ENCODE results near the gene ZC3H7A.
"Not testable (repeated sequence)": the region's sequence is repeated elsewhere in the genome, so short reads cannot be mapped to it uniquely, and the experiment has no call there.

ZC3H7A gene

DNA sequence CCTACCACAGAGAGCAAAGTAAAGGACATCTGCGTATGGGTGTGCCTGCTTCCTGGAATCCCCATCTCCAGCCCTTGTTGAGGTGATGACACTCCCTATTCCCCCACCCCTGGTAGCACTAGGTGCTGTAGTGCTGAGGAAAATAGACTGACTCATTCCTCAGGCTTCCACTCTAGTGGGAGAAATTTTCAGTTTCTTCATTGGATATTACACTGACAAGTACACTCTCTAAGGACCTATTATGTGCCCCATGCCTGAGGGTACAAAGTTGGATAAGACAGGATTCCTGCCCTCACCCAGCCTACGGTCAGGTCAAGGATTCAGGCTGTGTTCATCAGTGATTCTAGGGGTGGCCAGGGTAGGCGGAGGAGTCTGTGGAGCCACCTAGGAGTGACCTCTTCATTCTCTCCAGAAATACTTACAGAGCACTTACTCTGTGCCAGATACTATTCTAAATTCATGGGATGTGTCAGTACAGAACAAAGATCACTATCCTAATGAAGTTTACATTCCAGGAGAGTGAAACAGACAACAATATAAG lies 4.5 kb upstream of the ZC3H7A start:
- DNase-seq (ENCODE audit: low read depth in 1 of 2, low spot score in 1 of 2) = no peak

DNA sequence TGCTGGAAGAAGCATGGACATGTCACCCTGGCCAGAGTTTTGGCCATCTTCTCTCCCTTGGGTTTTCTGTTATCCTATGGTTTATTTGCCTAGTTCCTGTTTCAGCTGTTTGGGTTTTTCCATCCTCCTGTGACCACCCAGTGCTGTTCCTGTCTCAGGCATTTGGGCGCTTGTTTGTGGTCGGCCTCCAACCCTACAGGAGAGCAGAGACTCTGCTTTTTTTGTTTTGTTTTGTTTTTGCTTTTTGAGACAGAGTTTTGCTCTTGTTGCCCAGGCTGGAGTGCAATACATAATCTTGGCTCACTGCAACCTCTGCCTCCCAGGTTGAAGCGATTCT lies 3.3 kb upstream of the ZC3H7A start:
- DNase-seq (ENCODE audit: low read depth in 1 of 2, low spot score in 1 of 2) = no peak

DNA sequence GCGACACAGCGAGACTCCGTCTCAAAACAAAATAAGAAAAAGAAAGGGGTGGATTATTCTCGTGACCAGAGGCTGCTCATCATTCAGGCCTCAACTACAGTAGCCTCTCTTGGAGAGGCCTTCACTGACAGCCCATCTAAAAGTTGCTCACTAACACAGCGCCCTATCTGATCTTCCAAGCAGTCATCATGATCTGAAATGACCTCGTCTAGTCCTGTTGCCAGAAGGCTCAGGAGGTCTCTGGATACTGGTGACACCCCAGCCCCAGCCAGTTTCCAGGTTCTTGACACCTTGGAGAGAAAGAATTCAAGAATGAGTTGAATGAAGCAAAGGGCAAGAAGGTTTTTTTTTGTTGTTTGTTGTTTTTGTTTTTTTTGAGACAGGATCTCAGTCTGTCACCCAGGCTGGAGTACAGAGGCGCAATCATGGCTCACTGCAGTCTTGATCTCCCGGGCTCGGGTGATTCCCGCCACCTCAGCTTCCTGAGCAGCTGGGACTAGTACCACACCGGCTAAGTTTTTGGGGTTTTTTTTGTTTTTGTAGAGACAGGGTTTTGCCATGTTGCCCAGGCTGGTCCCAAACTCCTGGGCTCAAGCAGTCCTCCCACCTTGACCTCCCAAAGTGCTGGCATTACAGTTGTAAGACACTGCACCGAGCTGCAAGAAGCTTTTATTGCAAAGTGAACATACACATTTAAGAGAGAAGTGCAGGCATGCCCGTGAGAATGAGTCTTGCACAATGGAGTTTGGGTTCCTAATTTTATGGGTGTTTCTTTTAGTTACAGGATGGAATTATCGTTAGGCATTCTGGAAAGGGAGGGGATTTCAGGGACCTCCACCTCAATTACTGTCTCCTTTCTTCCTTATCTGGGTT lies 2.7 kb upstream of the ZC3H7A start:
- DNase-seq (ENCODE audit: low read depth in 1 of 2, low spot score in 1 of 2) = no peak

DNA sequence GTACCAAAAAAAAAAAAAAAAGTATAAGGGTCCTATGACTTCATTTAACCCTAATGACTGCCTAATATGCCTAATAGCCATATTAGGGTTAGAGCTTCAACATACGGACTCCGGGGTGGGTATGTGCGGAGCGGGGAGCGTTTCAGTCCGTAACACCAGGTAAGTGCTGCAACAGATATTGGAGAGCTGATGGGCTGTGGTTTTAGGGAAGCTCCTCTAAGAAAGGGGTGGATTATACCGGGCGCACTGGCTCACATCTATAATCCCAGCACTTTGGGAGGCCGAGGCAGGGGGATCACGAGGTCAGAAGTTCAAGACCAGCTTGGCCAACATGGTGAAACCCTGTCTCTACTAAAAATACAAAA lies 1.9 kb upstream of the ZC3H7A start:
- DNase-seq (ENCODE audit: low read depth in 1 of 2, low spot score in 1 of 2) = no peak

DNA sequence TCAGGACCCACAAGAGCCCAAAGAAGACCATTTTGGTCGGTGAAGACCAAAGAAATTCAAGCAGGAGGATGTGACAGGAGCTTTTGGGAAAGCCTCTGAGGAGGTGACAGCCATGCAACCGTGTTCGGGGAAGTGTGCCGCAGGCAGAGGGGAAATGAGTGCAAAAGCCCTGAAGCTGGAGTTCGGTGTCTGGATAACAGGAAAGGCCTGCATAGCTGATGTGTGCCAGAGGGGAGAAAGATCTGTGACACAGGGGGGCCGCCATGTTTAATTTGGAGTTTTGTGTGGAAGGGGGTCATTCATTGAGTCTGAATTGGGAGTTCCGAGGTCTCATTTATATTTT lies 870 bp upstream of the ZC3H7A start:
- no peak for DNase-seq (ENCODE audit: low read depth in 1 of 2, low spot score in 1 of 2)

DNA sequence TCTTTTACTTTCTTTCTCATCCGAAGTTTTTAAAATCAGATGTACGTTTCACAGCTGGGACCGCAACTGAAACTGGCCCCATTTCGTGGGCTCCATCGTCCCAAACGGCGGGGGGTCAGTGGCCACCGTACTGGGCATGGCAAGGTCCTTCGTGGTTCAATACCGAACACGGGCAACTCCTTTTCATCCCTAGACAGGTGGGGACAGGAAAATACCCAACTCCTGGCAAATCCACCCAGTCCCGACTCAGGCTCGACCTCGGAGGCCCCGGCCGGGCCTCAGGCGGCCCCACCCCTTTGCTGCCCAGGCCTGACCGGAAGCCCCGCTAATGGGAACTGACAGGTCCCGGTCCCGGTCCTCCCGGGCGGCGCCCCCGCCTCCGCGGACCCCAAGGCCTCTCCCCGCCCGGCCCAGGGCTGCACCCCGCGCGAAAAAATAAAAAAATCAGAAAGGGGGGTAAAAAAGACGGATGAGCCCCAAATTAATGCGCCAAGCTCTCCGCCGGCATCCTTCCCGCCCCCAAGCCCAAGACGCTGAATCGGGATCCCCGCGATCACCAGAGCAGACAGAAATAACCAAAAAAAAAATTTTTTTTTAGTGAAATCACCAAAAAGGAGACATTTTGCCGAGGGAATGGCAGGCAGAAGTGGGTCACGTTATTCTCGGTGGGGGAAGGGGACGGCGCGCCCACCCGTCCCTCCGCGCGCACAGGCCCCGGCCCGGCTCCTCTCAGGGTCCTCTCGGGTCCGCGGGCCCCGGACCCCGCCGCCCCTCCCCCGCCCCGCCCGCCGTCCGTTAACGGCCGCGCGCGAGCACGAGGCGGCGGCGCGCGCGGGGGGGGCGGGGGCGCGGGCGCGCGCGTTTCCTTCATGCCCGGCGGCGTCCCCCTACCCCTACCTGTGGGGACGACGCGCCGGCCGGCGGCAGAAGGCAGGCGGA lies 562 bp downstream of the ZC3H7A start:
- peak in 1 of 2 donors; percentile 25 for DNase-seq (ENCODE audit: low read depth in 1 of 2, low spot score in 1 of 2)

DNA sequence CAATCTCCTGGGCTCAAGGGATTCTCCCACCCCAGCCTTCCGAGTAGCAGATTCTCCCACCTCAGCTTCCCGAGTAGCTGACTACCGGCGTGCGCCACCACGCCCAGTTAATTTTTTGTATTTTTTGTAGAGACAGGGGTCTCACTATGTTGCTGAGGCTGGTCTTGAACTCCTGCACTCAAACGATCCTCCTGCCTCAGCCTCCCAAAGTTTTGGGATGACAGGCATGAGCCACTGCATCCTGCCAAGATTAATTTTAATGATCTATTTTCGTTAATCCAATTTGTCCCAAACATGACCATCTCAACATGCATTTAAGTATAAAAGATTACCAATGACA lies 1.2 kb downstream of the ZC3H7A start:
- no peak for DNase-seq (ENCODE audit: low read depth in 1 of 2, low spot score in 1 of 2)

DNA sequence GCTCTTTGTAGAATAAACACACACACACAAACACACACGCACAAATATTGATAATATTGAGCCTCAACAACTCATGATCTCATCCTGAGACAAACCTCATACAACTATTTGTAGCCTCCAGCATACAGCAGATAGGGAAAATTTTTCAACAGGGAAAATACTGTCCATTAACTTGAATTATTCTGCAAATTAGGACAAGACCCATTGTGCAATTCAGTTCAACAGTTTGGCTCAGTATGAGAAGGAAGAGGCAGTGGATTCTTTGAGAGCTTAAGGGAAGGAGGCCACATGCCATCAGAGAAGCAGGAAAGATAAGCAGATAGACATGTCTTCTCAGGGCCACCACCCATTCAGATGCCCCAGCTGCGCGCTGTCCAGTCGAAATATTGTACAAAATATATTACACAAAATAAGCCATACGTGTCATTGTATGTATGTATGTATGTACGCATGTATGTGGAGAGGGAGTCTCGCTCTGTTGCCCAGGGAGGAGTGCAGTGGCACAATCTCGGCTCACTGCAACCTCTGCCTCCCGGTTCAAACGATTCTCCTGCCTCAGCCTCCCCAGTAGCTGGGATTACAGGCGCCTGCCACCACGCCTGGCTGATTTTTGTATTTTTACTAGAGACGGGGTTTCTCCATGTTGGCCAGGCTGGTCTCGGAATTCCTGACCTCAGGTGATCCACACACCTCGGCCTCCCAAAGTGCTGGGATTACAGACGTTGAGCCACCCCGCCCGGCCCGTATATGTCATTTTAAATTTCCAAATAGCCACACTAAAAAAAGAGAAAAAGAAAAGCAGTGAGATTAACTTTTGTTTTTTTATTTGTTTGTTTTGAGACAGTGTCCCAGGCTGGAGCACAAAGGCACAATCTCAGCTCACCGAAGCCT lies 1.8 kb downstream of the ZC3H7A start:
- no peak for DNase-seq (ENCODE audit: low read depth in 1 of 2, low spot score in 1 of 2)

DNA sequence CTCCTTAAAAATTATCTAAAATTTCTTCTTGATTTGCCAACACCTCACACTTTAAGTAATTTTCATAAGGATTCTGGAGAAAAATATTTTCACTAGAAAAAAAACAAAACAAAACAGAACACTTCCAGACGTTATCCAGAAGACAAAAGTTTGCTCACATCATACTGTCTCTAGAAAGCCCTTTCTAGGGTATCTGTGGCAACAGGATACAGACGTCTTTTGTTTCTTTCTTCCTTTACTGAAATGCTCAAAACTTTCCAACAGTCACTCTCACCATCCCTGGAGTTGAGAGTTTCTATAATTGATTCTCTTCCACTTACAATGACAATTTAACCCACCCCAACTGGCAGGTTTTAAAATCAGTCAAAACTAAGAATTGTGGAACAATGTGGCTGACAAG lies 2.6 kb downstream of the ZC3H7A start:
- DNase-seq (ENCODE audit: low read depth in 1 of 2, low spot score in 1 of 2) = no peak

DNA sequence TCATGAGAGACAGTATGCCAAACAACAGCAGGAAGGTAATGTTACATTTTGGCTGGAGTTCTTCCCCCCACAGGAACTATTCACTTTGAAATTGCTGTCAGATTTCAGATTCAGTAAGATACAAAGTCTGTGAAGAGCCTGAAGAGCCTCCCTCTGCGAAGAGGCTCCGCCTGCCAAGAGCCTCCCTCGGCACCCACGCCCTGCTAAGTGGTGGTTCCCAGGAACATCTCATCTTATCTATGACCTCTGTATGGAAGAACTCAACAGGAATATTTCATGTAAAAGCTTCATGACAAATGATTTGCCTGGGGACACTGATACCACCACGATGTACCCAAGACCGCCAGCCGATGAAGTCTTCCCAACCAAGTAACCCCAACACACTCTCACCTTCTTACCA lies 3.2 kb downstream of the ZC3H7A start:
- no peak for DNase-seq (ENCODE audit: low read depth in 1 of 2, low spot score in 1 of 2)

DNA sequence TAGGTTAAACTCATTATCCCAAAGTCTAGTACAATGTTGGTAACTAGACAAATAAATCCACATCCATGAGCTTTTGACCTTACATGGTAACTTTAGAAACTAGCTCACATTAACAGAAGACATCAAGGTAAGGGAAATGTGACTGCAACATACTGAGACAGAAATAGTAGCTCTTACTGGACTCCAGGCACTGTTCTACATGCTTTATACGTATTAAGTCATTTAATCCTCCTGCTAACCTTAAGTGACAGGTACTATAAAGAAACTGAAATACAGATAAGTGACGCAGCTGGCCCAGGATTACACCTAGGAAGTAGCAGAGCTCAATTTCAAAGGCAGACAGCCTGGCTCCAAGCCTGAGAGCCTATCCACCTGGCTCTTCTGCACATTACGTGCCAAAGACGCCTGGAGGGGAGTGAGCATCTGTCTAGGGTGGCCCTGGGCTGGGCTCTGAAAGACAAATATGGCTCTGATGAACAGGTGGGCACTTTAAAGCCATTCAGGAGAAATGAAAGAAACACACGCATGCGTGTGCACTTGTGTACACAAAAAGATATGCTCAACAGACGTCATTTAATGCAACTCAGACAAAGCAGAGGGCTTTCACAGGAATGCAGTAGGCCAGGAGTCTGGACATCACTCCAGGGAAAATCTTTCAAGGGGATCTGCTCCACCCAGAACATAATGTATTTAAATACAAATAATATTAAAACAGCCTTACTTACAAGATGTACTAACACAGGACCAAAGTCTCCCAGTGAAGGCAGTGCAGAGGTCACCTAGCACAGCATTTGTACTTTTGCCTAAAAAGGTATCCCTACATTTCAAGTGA lies 4.4 kb downstream of the ZC3H7A start:
- no peak for DNase-seq (ENCODE audit: low read depth in 1 of 2, low spot score in 1 of 2)

DNA sequence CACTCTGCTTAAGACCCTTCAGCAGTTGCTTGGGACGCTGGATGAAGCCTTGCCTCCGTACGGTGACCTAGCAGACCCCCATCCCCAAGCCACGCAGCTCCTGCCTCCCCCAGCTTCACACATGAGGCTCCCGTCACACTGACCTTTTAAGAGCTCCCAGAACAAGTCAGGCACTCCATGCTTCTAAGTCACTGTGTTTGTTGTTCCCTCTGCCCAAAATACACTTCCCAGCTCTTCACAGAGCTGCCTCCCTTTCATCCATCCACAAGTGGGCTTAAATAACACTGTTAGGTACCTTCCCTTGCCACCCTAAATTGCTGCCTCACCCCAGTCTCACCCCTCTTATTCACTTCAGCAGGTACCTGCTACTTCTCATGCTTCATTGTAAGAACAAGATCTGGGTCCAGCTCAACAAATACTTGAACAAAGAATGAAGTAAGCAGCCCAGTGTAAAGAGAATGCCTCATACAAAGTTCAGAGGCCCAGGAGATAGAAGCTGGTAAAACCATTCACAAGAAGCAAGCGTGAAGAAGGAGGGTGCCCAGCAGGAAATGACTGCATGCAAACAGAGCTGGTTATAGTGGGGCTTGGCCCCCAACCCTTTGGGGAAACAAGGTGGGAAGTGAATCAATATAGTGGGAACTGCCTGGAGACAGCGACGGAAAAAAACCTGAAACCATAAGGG lies 5.8 kb downstream of the ZC3H7A start:
- DNase-seq (ENCODE audit: low read depth in 1 of 2, low spot score in 1 of 2) = no peak

DNA sequence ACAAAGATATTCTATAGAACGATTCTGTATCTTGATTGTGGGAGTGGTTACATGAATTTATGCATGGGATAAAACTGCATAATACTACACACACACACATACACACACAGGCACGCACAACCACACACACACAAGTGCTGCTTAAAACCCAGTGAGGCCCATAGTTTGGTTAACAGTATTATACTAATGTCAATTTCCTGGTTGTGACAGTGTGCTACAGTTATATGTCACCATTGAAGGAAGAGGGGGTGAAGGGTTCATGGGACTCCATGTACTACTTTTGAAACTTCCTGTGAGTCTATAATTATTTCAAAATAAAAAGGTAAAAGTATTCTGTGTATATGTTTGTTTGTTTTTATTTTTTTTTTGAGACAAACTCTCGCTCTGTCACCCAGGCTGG lies 8.1 kb downstream of the ZC3H7A start:
- DNase-seq (ENCODE audit: low read depth in 1 of 2, low spot score in 1 of 2) = no peak

DNA sequence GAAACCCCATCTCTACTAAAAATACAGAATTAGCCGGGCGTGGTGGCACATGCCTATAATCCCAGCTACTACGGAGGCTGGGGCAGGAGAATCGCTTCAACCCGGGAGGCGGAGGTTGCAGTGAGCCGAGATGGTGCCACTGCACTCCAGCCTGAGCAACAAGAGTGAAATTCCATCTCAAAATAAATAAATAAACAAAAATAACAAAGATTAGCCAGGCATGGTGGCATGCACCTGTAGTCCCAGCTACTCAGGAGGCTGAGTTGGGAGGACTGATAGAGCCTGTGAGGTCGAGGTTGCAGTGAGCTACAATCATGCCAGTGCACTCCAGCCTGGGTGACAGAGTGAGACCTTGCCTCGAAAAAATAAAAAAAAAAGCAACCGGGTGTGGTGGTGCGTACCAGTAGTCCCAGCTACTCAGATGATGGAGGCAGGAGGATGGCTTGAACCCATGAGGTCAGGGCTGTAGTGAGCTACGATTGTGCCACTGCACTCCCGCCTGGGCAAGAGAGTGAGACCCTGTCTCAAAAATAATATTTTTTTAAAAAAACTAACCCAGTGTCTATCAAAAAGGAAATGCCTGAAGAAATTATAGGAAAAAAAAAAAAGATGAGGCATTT lies 12.0 kb downstream of the ZC3H7A start:
- DNase-seq (ENCODE audit: low read depth in 1 of 2, low spot score in 1 of 2) = not testable (repeated sequence)

DNA sequence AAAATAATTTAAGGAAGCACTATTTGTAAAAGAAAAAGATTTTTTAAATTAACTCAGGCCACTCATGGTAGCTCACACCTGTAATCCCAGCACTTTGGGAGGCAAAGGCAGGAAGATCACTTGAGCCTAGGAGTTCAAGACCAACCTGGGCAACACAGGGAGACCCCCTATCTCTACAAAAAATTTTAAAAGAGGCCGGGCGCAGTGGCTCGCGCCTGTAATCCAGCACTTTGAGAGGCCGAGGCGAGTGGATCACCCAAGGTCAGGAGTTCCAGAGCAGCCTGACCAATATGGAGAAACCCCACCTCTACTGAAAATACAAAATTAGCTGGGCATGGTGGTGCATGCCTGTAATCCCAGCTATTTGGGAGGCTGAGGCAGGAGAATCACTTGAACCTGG lies 12.7 kb downstream of the ZC3H7A start:
- DNase-seq (ENCODE audit: low read depth in 1 of 2, low spot score in 1 of 2) = not testable (repeated sequence)

DNA sequence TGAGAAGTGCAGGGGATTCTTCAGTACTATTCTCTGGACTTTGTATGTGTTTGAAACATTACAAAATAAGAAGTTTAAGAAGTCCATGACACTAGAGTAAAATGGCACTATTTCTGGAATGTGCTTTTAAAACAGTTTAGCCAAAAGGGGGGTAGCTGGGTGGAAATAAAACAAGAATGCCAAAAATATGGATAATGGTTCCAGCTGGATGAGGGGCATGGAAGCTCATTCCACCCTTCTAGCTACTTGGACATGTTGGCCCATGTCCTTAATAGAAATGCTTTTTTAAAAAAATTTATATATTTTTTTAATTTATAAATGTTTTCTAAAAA lies 13.1 kb downstream of the ZC3H7A start:
- no peak for DNase-seq (ENCODE audit: low read depth in 1 of 2, low spot score in 1 of 2)

DNA sequence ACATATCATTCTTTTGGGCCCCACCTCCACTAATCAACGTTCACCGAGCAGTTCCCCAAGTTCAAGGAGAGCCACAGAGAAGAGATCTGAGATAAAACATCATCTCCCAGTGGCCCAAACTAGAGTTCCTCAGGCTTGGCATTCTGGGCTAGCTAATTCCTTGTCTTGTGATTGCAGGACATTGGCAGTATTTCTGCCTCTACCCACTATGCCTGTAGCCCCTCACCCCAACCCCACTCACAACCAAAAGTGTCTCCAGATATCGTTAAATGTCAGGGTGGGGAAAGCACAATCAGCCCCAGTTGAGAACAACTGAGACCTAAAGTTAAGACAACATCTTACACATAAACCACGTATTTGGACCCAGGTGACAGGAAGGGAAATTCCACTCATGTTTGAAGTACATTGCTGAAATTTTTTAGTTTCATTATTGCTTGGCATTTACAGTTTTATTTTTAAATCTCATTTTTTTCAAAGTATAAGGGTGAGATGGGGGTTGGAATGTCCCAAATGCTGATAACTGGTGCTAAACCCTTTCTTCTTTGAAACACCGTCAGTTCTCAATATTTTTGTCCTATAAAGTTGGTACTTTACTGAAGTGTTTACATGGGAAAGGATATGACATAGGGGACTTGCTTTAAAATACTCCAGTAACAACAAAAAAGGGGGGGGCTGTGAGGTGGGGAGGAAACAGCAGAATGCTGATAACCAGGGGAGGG lies 13.6 kb downstream of the ZC3H7A start:
- peak in 1 of 2 donors; percentile 8 for DNase-seq (ENCODE audit: low read depth in 1 of 2, low spot score in 1 of 2)

DNA sequence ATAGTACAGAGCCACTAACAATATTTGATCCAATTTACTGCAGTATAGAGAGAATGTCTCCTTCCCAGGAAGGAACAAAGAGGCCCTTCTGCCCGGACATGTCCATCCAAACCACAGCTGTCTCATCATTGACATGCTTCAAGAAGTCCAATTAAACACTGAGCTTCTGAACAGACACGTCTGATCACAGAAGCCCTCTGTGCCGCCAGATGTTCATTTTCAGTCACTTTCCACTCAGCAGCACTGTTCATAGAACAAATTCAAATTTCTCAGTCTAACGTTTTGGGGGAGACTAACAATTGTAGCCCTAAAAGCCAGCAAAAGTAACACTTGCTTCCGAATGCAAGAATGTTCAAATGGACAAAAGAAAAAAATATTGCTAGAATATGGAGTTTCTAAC lies 15.3 kb downstream of the ZC3H7A start:
- DNase-seq (ENCODE audit: low read depth in 1 of 2, low spot score in 1 of 2) = no peak
